ENCODE data around the gene EDARADD.

Gene EDARADD

GRCh38 chr1:236530286-236530685, 136.2 kb downstream of the EDARADD start:
- no peak overlapping the region for H3K4me3 ChIP-seq
- TF ChIP-seq CTCF (IDR thresholded peaks at IDR 0.05) = no peak
- no peaks in the 10 kb centered on the region for H3K9me3 ChIP-seq
- no peak overlapping the region for H3K27ac ChIP-seq
- peaks cover 0 to 8% (median 0%) of the 10 kb centered on the region in 4 donors for H3K4me1 ChIP-seq
- intact Hi-C loops (cut with DNase I; ENCODE audit: low total_unique reads) = no loop called here
- no peaks in the 10 kb centered on the region for H3K27me3 ChIP-seq
- peaks cover 7 to 33% (median 22%) of the 10 kb centered on the region in 3 donors for H3K36me3 ChIP-seq
- no peak for DNase-seq

GRCh38 chr1:236530959-236531358, 136.9 kb downstream of the EDARADD start:
- peaks cover 0 to 8% (median 0%) of the 10 kb centered on the region in 4 donors for H3K4me1 ChIP-seq
- H3K9me3 ChIP-seq = no peaks in the 10 kb centered on the region
- H3K27ac ChIP-seq = no peak overlapping the region
- no peak for DNase-seq
- TF ChIP-seq CTCF (IDR thresholded peaks at IDR 0.05) = no peak
- intact Hi-C loops (cut with DNase I; ENCODE audit: low total_unique reads) = no loop called here
- H3K4me3 ChIP-seq = no peak overlapping the region
- peaks cover 13 to 32% (median 28%) of the 10 kb centered on the region in 3 donors for H3K36me3 ChIP-seq
- H3K27me3 ChIP-seq = no peaks in the 10 kb centered on the region

- Histone ChIP-seq H3K4me3 (no peak overlapping the region), H3K9me3 (no peaks in the 10 kb centered on the region), H3K27me3 (no peaks in the 10 kb centered on the region), H3K36me3 (peaks cover 13 to 22% (median 19%) of the 10 kb centered on the region in 3 donors), H3K27ac (no peak overlapping the region), H3K4me1 (peaks cover 0 to 8% (median 0%) of the 10 kb centered on the region in 4 donors)
- TF ChIP-seq CTCF (IDR thresholded peaks at IDR 0.05) = no peak
- intact Hi-C loops (cut with DNase I; ENCODE audit: low total_unique reads) = no loop called here
- DNase-seq = no peak
These were observed 138.8 kb downstream of the EDARADD start for GRCh38 chr1:236532850-236533249.

- Histone ChIP-seq H3K9me3 (no peaks in the 10 kb centered on the region), H3K4me3 (no peak overlapping the region), H3K4me1 (peaks cover 0 to 8% (median 0%) of the 10 kb centered on the region in 4 donors), H3K36me3 (peaks cover 22 to 34% (median 28%) of the 10 kb centered on the region in 3 donors), H3K27me3 (no peaks in the 10 kb centered on the region), H3K27ac (no peak overlapping the region)
- DNase-seq = no peak
- intact Hi-C loops (cut with DNase I; ENCODE audit: low total_unique reads) = no loop called here
- no peak for TF ChIP-seq CTCF (IDR thresholded peaks at IDR 0.05)
These were observed 140.1 kb downstream of the EDARADD start for GRCh38 chr1:236534151-236534651.

Measured in tibial artery (tissue), 4 donors.